AG08395 (cell line): Measurements from ENCODE around the gene TRIM4.
"Not testable (repeated sequence)": the region's sequence is repeated elsewhere in the genome, so short reads cannot be mapped to it uniquely, and the experiment has no call there.

Source experiments
- DNase-seq: peaks from one replicate; pipeline ENCODE4 v3.0.0; 2012; ENCODE audit warnings: mixed read lengths, low spot score

TRIM4 gene, protein sequence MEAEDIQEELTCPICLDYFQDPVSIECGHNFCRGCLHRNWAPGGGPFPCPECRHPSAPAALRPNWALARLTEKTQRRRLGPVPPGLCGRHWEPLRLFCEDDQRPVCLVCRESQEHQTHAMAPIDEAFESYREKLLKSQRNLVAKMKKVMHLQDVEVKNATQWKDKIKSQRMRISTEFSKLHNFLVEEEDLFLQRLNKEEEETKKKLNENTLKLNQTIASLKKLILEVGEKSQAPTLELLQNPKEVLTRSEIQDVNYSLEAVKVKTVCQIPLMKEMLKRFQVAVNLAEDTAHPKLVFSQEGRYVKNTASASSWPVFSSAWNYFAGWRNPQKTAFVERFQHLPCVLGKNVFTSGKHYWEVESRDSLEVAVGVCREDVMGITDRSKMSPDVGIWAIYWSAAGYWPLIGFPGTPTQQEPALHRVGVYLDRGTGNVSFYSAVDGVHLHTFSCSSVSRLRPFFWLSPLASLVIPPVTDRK

DNA sequence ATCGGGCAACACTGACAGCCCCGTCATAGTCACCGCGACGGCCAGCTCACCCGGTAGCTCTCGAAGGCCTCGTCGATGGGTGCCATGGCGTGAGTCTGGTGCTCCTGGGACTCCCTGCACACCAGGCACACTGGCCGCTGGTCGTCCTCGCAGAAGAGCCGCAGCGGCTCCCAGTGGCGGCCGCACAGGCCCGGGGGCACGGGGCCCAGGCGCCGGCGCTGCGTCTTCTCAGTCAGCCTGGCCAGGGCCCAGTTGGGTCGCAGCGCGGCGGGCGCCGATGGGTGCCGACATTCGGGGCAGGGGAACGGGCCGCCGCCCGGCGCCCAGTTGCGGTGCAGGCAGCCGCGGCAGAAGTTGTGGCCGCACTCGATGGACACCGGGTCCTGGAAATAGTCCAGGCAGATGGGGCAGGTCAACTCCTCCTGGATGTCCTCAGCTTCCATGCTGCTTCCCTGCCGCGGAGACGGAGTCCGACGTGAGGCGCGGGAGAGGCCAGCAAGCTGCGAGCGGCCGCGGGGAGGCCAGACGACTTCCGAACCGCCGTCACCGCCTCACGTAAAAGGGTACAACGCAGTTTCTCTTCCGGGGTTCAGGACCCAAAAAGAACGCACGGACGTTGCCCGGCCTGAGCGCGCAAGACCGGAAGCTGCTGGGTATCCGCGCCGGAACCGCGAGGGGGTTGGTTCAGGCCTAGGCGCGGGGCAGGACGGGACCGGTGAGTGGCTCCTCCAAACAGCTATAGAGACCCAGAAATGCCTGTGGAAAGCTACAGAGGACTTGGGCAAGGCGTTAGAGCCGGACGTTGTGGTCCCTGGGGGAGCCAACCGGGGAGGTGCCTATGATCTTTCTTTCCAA lies at the start of gene TRIM4:
TRIM4 (minus strand) TSS at position 572 of the 855 bp plus-strand sequence; CDS start at position 443, 129 bp downstream.
- peak; percentile 96 for DNase-seq

DNA sequence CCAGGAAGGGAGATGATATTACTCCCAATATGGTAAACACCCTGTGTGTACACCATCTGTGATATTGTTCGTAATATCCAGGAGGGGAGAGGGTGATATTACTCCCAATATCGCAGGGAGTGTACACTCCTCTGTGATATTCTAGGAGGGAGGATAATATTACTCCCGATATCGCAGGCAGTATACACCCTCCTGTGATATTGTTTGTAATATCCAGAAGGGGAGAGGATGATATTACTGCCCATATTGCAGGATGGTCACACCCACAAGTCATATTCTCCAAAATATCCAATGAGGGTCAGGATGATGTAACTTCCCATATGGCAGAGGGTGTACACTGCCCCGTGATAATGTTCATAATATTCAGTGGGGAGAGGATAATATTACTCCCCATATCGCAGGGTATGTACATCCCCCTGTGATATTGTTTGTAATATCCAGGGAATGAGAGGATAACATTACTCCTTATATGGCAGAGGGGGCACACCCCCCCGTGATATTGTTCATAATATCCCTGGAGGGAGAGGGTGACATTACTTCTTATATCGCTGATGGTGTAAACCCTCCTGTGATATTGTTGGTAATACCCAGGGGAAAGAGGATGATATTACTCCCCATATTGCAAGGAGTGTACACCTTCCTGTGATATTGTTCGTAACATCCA lies 39.4 kb upstream of the TRIM4 start:
- no peak for DNase-seq

DNA sequence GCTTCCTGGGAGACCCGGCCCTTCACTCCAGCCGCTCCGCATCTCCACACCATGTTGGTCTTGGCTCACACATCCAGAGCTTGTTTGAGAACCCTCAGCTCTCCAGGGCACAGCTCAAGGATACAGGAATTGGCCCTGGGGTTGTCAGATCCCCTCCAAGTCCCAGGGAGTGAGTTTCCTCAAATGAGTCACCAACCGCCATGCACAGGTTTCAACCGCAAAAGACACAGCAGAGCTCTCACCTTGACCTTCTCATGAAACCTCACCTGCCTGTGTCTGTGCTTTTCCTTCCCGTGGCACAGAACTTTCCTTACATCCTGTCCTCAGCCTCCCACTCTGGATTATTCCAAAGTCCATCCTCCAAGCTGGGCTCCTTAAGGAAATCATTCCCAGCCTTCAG lies 35.9 kb upstream of the TRIM4 start:
- no peak for DNase-seq

DNA sequence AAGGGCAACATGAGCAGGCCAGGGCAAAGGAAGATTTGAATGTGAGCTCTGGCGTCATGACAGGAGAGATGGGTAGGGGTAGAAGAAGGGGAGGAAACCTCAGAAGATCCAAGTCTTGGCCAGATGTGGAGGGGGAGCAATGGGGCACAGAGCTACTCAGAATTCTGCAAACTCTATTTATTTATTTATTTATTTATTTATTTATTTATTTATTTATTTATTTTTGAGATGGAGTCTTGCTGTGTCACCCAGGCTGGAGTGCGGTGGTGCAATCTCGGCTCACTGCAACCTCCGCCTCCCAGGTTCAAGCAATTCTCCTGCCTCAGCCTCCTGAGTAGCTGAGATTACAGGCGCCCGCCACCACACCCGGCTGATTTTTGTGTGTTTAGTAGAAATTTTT lies 35.3 kb upstream of the TRIM4 start:
- not testable (repeated sequence) for DNase-seq

DNA sequence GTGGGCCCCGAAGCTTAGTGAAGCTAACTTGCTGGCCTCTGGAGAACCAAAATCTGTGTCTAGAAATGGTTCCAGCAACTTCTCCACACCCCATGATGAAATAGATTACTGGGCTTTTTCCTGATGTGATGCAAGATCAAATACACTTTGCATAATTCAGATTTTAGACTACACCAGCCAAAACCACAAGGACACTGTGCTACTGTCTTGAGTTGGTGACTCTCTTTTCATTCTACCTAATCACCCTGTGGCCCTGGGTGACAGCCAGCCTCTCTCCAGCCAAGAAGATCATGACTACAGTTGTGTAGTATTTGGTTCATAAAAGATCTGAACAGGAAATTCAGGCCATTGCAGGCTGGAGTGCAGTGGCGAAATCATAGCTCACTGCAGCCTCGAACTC lies 34.3 kb upstream of the TRIM4 start:
- DNase-seq = peak; percentile 62

DNA sequence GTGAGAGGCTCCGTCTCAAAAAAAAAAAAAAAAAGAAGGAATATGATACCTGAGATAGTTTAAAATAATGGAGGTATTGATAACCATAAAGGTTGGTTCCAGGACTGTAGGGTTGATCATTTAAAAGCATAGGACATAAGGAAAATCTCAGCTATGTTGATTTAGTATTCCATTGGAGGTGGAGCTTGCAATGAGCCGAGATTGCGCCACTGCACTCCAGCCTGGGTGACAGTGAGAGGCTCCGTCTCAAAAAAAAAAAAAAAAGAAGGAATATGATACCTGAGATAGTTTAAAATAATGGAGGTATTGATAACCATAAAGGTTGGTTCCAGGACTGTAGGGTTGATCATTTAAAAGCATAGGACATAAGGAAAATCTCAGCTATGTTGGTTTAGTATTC lies 33.3 kb upstream of the TRIM4 start:
- DNase-seq = not testable (repeated sequence)

DNA sequence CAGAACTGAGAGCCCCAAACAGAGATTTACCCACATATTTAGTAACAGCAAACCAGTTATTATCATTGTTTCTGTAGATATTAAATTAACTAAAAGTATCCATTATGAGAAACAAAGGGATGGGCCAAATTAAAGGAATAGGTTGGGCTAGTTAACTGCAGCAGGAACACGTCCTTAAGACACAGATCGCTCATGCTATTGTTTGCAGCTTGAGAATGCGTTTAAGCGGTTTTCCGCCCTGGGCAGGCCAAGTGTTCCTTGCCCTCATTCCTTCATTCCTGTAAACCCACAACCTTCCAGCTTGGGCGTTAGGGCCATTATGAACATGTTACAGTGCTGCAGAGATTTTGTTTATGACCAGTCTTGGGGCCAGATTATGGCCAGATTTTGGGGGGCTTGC lies 31.5 kb upstream of the TRIM4 start:
- DNase-seq = not testable (repeated sequence)

DNA sequence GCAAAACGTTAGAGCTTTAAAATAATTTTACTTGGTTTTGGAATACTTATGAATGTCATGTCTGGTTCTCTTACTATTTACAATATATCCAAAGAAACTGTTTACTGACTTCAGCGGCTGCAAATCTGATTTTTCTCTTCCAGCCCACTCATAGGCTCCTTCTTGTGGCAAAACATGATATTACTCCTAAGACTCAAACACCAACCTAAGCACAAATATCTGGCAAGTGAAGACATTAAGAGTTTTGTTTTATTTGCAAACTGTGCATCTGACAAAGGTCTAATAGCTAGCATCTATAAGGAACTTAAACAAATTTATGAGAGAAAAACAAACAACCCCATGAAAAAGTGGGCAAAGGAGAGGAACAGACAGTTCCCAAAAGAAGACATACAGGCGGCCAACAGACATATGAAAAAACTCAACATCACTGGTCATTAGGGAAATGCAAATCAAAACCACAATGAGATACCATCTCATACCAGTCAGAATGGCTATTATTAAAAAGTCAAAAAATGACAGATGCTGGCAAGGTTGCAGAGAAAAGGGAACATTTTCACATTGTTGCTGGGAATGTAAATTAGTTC lies 30.4 kb upstream of the TRIM4 start:
- DNase-seq = no peak

DNA sequence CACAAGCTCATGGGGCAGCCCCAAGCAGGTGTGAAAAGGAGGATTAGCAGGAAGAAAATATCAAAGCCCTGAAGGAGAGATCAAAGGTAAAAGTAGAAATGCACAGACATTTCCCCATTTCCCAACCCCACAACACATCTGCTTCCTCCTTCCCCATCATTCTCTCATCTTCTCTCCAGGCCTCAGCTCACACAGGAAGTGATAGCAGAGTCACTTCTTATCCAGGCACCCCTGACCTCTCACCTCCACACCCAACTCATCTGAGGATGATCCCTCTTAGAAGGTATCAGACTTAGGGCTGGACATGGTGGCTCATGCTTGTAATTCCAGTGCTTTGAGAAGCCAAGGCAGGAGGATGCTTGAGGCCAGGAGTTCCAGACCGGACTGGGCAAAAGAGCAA lies 28.3 kb upstream of the TRIM4 start:
- no peak for DNase-seq

DNA sequence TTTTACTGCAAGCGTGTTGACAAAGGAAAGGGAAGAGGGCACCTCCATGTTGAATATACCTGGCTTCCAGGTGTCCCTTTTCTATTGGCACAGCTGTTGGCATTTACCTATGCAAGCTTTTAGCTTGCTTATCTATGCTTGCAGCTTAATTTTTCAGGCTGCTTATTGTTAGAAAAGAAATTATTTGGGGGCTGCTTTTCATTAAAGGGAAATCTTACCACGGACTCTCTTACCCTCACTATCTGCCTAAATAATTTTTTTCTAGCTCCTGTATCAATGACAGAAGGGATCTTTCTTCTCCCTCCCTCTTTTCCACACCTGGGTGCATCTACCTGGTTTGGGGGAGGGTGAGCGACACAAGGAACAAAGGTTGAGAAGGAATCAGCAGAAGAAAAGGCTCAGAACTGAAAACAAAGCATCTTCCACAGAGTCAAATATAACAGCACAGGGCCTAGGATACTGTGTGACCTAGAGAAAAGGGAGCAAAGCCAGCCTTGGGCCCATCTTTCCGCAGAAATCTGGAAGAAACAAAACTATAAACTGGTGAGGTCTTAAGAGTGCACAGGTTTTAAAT lies 25.3 kb upstream of the TRIM4 start:
- no peak for DNase-seq

DNA sequence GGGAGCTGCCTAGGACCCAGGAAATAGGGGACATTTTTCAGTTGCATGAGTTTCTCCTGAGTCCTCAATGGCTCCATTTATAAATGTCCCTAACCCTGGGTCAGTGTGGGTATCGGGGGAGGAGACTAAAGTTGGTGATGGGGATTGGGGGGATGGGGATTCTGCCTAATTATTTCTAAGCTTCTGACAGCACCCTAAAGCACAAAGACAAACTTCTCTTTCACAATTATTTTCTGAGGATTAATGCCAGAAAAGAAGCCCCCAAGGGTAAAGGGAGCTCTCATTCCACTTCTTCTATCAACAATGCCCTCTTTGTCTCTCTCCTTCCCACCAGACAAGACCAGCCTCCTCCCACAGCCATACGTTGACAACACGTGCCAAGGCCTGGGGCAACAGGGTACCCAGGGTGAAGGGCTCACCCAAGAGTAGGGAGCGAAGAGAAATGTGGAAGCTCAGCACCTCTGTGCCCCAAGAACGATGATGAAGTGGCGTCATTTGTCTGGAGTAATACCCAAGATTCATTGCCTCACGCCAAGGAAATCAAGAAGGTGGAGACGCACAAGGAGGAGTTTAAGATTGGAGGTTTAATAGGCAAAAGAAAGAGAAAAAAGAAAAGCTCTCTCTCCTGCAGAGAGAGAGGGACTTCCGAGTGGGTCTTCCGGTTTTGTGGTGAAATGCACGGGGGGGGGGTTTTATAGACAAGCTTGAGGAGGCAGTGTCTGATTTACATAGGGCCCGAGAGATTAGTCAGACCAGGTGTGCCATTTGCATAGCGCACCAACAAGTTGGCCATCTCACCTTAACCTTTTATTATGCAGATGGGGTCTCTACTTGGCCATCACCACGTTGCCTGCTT lies 24.5 kb upstream of the TRIM4 start:
- no peak for DNase-seq

DNA sequence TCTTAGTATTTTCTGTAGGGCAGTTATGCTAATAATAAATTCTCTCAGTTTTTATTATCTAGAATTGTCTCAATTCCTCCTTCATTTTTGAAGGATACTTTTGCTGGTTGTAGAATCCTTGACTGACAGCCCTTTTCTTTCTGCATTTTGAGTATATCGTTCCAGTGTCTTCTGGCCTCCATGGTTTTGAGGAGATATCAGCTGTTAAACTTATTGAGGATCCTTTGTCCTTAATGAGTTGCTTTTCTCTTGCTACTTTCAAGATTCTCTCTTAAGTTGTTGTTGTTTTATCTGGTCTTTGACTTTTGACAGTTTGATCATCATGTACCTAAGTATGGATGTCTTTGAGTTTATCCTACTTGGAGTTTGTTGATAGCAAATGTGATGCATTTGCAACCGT lies 19.0 kb upstream of the TRIM4 start:
- no peak for DNase-seq

DNA sequence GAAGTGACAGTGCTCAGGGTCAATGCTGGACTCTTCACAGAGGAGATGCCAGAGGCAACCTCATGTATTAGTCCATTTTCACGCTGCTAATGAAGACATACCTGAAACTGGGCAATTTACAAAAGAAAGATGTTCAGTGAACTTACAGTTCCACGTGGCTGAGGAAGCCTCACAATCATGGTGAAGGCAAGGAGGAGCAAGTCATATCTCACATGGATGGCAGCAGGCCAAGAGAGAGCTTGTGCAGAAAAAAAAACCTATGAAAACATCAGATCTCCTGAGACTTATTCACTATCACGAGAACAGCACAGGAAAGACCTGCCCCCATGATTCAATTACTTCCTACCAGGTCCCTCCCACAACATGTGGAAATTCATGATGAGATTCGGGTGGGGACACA lies 15.7 kb upstream of the TRIM4 start:
- DNase-seq = not testable (repeated sequence)

DNA sequence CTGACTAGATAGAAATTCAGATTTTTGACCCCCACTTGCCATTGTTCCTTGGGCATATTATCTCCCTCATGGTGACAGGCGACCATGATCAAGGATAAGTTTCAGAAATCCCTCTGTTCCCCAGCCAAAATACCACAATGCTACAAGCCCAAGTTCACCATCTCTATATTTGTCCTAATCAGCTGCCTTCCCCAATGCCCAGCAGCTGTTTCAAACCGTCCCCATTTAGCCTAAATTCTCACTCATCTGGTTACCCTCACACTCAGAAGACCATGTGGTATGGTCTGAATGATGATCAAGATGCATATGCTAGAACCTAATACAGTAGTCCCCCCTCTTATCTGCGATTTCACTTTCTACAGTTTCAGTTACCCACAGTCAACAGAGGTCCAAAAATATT lies 11.0 kb upstream of the TRIM4 start:
- DNase-seq = no peak

DNA sequence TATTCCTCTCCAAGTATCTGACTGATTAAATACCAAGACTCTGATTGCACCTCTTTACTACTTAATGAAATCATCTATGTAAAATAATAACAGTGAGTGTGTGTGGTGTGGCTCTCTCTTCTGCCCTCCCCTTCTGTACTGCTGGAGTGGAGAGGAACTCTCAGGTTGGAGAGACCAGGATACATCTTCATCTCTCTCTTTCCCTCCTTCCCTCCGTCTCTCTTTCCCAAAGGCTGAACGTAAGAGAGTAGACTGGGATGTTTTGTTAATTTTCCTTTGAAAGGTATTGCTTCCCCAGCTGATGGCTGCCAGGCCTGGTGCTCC lies 10.4 kb upstream of the TRIM4 start:
- DNase-seq = no peak

DNA sequence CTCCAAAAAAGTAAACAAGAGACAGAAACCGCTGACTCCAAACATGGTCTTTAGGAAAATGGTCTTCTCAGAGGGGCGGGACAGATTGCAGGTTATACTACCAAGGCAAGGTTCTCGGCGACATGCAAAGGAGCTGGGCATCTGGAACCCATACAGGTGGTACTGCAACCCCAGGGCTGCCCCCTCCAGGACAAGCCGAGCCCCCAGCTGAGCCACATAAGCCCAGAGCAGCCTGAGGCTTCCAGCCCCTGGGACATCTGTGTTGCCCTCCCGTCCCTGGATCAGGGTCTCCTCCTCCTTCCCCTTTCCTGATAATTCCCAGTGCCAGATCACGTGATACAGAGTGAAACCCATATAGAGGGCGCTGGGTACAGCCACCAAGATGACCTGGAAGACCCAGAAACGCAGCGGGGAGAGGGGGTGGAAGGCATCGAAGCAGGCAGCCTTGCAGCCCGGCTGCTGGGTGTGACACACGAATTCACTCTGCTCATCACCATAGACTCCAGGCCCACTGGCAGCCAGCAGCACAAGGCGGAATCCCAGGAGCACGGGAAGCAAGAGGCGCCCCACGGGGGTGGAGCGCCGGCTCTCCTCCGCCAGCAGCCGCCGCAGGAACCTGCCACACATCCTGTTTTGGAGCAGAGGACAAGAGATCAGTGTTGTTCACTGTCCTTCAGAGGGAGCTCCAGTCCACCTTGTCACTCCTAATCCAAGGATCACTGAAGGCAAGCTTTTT lies 9.8 kb upstream of the TRIM4 start, which contains the start of gene GJC3:
GJC3 (minus strand) TSS at position 627 of the 736 bp plus-strand sequence; CDS start at position 627, 0 bp downstream.
- DNase-seq = peak; percentile 78

DNA sequence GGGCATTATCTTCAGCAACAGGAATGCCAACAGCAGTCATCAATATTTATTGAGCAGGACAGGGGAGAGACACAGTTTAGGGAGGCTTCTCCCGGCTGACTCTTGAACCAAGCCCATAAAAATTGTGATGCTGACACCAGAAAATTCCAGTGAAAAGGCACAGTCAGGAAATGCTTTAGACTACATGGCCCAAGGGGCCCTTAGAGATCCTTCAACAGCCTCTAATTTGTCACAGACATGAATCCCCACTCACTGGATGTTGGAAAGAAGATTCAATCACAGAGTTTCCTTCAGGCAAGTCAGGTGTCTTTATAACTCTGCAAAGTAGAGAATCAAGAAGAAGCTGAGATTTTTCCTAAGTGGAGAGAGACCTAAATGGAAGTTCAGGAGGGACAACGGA lies 8.9 kb upstream of the TRIM4 start:
- DNase-seq = no peak

DNA sequence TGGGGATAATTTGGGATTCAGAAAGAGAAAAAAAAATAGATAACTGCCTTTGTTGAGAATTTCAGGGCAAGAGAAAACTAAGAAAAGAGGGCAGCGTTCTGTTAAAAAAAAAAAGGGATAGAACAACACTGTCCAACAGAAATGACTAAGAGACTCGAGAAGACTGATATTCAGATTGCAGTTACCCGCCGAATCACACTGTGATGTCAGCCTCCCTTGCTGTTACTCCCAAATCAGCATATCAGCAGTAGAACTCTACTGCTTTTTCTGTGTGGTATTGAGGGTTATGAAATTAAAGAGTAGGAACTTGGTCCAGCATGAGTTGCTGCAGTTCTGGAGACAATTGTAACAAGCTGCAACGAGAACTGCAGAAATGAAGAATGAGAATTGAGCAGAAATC lies 8.2 kb upstream of the TRIM4 start:
- no peak for DNase-seq

DNA sequence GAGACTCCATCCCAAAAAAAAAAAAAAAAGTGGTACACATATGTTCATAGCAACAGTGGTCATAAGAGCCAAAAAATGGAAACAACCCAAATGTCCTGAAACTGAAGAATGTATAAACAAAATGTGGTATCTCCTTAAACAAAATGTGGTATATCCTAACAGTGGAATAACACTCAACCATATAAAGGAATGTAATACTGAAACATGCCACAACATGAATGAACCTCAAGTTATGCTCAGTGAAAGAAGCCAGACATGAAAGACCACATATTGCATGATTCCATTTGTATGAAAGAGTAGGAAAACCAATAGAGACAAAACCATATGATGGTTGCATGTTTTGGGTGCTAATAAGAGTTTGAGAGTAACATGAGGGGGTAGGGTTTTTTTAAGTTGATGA lies 7.0 kb upstream of the TRIM4 start:
- no peak for DNase-seq

DNA sequence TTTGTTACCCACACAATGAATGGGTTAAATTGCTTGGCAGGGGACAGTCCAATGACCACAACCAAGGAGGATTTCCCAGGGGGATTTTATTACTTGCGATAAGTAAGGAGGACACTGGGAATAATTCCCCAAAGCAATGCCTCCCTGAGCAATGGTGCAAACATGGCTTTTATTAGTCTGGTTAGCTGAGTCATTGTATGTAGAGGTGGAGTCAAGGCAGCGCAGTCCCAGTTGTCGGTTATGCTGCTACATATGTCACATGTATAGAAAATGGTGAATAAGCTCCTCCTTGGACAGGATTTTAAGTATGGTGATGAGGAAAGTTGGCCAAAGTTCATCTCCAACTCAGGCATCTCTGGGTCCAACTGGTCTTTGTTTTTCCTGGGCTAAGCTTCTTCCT lies 3.9 kb upstream of the TRIM4 start:
- DNase-seq = no peak
